SK-N-SH (cell line): Measurements from ENCODE around the gene FYCO1. TPM values are rescaled to one million over a fixed set of nuclear protein-coding genes. Genes with fewer than 3 reads are reported as not detected.
A peak's percentile ranks its signal among the peaks of the same experiment; 100 is the strongest.

ENCODE experiments used
- CTCF ChIA-PET: fragments of 300-600, 350-600 bp; formaldehyde crosslinking; extraction: SDS; loops from one replicate; lab custom pipeline; 2021; lab: Yijun Ruan, JAX
- POLR2A ChIA-PET: fragments of 350-600 bp; sonication (Branson Sonifier 250); formaldehyde crosslinking; extraction: SDS; loops from one replicate; lab custom pipeline; 2020; ENCODE audit warnings: antibody characterized with exemption, inconsistent platforms; lab: Yijun Ruan, JAX
- DNase-seq: peaks from one replicate; pipeline ENCODE4 v3.0.0; 2012
- H2AFZ ChIP-seq: fragments of 200-600 bp; sonication (generic); 2 replicates; pipeline ENCODE4 v1.8.1; 2016; ENCODE audit warnings: antibody characterized with exemption, mild to moderate bottlenecking, low read depth
- H3F3A ChIP-seq: fragments of 200-600 bp; sonication (generic); replicated peaks from 2 replicates; pipeline ENCODE3; 2016; ENCODE audit warnings: antibody characterized with exemption, mild to moderate bottlenecking; ENCODE audit not compliant: insufficient read depth
- H3K27ac ChIP-seq, 2 experiments: fragments of 200-500 bp in 1 of 2; fragments of 200-600 bp in 1 of 2; sonication (Bioruptor generic) in 1 of 2; sonication (generic), shearing (Covaris generic) in 1 of 2; 2 replicates each; pipeline versions ENCODE4 v1.5.1 to v1.6.1; 2014 to 2016; ENCODE audit warnings: low read depth in 2 of 2, inconsistent platforms in 1 of 2, low read length in 1 of 2, mild to moderate bottlenecking in 1 of 2, mixed read lengths in 1 of 2
- H3K27me3 ChIP-seq: fragments of 200-600 bp; sonication (generic), shearing (Covaris generic); 2 replicates; pipeline ENCODE4 v1.6.1; 2016; ENCODE audit warnings: mixed run types; ENCODE audit not compliant: insufficient read depth
- H3K36me3 ChIP-seq, 2 experiments: fragments of 200-500 bp in 1 of 2; fragments of 200-600 bp in 1 of 2; sonication (Bioruptor generic) in 1 of 2; sonication (generic) in 1 of 2; replicated peaks in 1 of 2; 2 replicates each; pipeline versions ENCODE3 to v1.5.1; 2014 to 2016; ENCODE audit warnings: low read length in 1 of 2, mild to moderate bottlenecking in 1 of 2; ENCODE audit not compliant: insufficient read depth in 2 of 2, control insufficient read depth in 1 of 2
- H3K4me1 ChIP-seq, 2 experiments: fragments of 200-500 bp in 1 of 2; fragments of 200-600 bp in 1 of 2; sonication (Bioruptor generic) in 1 of 2; sonication (generic), shearing (Covaris generic) in 1 of 2; 2 replicates each; pipeline versions ENCODE4 v1.5.1 to v1.6.1; 2014 to 2016; ENCODE audit warnings: low read depth in 1 of 2, low read length in 1 of 2, mixed run types in 1 of 2; ENCODE audit not compliant: insufficient read depth in 2 of 2, control insufficient read depth in 1 of 2
- H3K4me2 ChIP-seq: fragments of 200-600 bp; sonication (generic), shearing (Covaris generic); 2 replicates; pipeline ENCODE4 v1.6.1; 2017; ENCODE audit warnings: mixed run types
- H3K4me3 ChIP-seq, 2 experiments: fragments of 200-500 bp in 1 of 2; fragments of 200-600 bp in 1 of 2; sonication (Bioruptor generic) in 1 of 2; sonication (generic), shearing (Covaris generic) in 1 of 2; 2 replicates each; pipeline versions ENCODE4 v1.5.1 to v1.8.1; 2014 to 2016; ENCODE audit warnings: low read depth in 2 of 2, inconsistent platforms in 1 of 2, low read length in 1 of 2, mild to moderate bottlenecking in 1 of 2, mixed read lengths in 1 of 2, moderate library complexity in 1 of 2
- H3K79me2 ChIP-seq: fragments of 200-600 bp; sonication (generic); 2 replicates; pipeline ENCODE4 v1.8.1; 2017; ENCODE audit warnings: mild to moderate bottlenecking; ENCODE audit not compliant: insufficient read depth
- H3K9ac ChIP-seq: fragments of 200-600 bp; sonication (generic); 2 replicates; pipeline ENCODE4 v1.6.1; 2017; ENCODE audit warnings: mixed run types
- H3K9me2 ChIP-seq: fragments of 200-600 bp; sonication (generic); 2 replicates; pipeline ENCODE4 v1.6.1; 2017; ENCODE audit warnings: mixed run types
- H3K9me3 ChIP-seq: fragments of 200-600 bp; sonication (generic); 2 replicates; pipeline ENCODE4 v1.6.1; 2017; ENCODE audit warnings: mixed run types, mild to moderate bottlenecking, moderate library complexity
- H4K20me1 ChIP-seq: fragments of 200-600 bp; sonication (generic); 2 replicates; pipeline ENCODE4 v1.6.1; 2017; ENCODE audit warnings: mild to moderate bottlenecking, mixed run types; ENCODE audit not compliant: insufficient read depth
- CTCF ChIP-seq: fragments of 200-600 bp; sonication (generic); IDR thresholded peaks from 2 replicates; pipeline ENCODE4 v1.6.1; 2017; ENCODE audit warnings: antibody characterized with exemption, mild to moderate bottlenecking, moderate library complexity
- ELF1 ChIP-seq: IDR thresholded peaks from 2 replicates; pipeline ENCODE4 v1.4.0; 2012
- EP300 ChIP-seq, 2 experiments: IDR thresholded peaks; 2 replicates each; pipeline versions ENCODE4 v1.4.0 to v1.6.1; 2012; ENCODE audit warnings: borderline replicate concordance in 1 of 2, low read depth in 1 of 2, low read length in 1 of 2
- FOXJ3 ChIP-seq: sonication (generic); formaldehyde crosslinking; IDR thresholded peaks from 2 replicates; pipeline ENCODE4 v1.5.1; 2020; ENCODE audit warnings: mild to moderate bottlenecking, missing genetic modification reagents
- GABPA ChIP-seq: IDR thresholded peaks from 2 replicates; pipeline ENCODE4 v1.4.0; 2012; ENCODE audit warnings: low read depth, mild to moderate bottlenecking
- IRF3 ChIP-seq: fragments of 150-350 bp; IDR thresholded peaks from 2 replicates; pipeline ENCODE4 v1.6.1; 2016; ENCODE audit warnings: mild to moderate bottlenecking, low read depth, low read length
- MAX ChIP-seq: IDR thresholded peaks from 2 replicates; pipeline ENCODE4 v1.4.0; 2012; ENCODE audit warnings: low read depth
- MEF2A ChIP-seq: IDR thresholded peaks from 2 replicates; pipeline ENCODE4 v1.4.0; 2012; ENCODE audit warnings: low read depth, borderline replicate concordance
- NFIC ChIP-seq: IDR thresholded peaks from 2 replicates; pipeline ENCODE4 v1.4.0; 2012; ENCODE audit warnings: borderline replicate concordance
- NRF1 ChIP-seq: IDR thresholded peaks from 2 replicates; pipeline ENCODE4 v1.6.1; 2012; ENCODE audit warnings: low read depth, mild to moderate bottlenecking, low read length
- POLR2AphosphoS5 ChIP-seq: IDR thresholded peaks from 2 replicates; pipeline ENCODE4 v1.6.1; 2012; ENCODE audit warnings: low read depth, low read length
- RAD21 ChIP-seq: IDR thresholded peaks from 2 replicates; pipeline ENCODE4 v1.6.1; 2012; ENCODE audit warnings: mild to moderate bottlenecking, low read length
- RCOR1 ChIP-seq: fragments of 150-350 bp; IDR thresholded peaks from 2 replicates; pipeline ENCODE4 v1.6.1; 2017; ENCODE audit warnings: antibody characterized with exemption, low read length
- RXRA ChIP-seq: IDR thresholded peaks from 2 replicates; pipeline ENCODE4 v1.4.0; 2012; ENCODE audit warnings: low read depth, mild to moderate bottlenecking, borderline replicate concordance
- SMC3 ChIP-seq: IDR thresholded peaks from 2 replicates; pipeline ENCODE4 v1.6.1; 2012; ENCODE audit warnings: low read depth, low read length, improper control_type of control experiment
- TCF12 ChIP-seq: IDR thresholded peaks from 2 replicates; pipeline ENCODE4 v1.4.0; 2012
- TEAD4 ChIP-seq: IDR thresholded peaks from 2 replicates; pipeline ENCODE4 v1.4.0; 2012; ENCODE audit warnings: mild to moderate bottlenecking, borderline replicate concordance; ENCODE audit not compliant: insufficient read depth
- USF1 ChIP-seq: IDR thresholded peaks from 2 replicates; pipeline ENCODE4 v1.4.0; 2012; ENCODE audit warnings: low read depth, borderline replicate concordance
- USF2 ChIP-seq: fragments of 150-350 bp; IDR thresholded peaks from 2 replicates; pipeline ENCODE4 v1.6.1; 2017; ENCODE audit warnings: antibody characterized with exemption, low read length, low read depth, borderline replicate concordance
- YY1 ChIP-seq: IDR thresholded peaks from 2 replicates; pipeline ENCODE4 v1.4.0; 2012; ENCODE audit warnings: low read depth, mild to moderate bottlenecking
- WGBS: methylation state at CpG from one replicate; pipeline ENCODE4 v1.1.6; 2017; ENCODE audit warnings: low lambda C conversion rate; 5-methylcytosine and 5-hydroxymethylcytosine counted together
- polyA plus RNA-seq, 3 experiments: library from polyadenylated mRNA; depleted of rRNA; stranded (reverse); fragments of >200 nt; gene quantifications; 2 replicates each; pipeline ENCODE4 v1.2.3, GENCODE V29; 2012

The FYCO1 gene
- polyA plus RNA-seq, 1 of the 3 experiments (the other 2 are of a cell fraction), result 5.5 TPM

- TF ChIP-seq RXRA, result no peak
- no peak for TF ChIP-seq TEAD4
- TF ChIP-seq NRF1, result no peak
- no peak for TF ChIP-seq MAX
- TF ChIP-seq FOXJ3 (CRISPR knock-in tag), result no peak
- no peak for TF ChIP-seq SMC3
Measured at GRCh38 chr3:45890405-45890804, 105.2 kb downstream of the FYCO1 start (continued).

- Histone ChIP-seq H3K4me2 (no peak overlapping the region), H3K9ac (no peak overlapping the region), H3K4me3 (no peak overlapping the region), H2AFZ (no peak overlapping the region), H3K79me2 (no peaks in the 10 kb centered on the region), H3K36me3 (no peaks in the 10 kb centered on the region), H3K27ac (no peak overlapping the region), H3K9me2 (no peaks in the 10 kb centered on the region), H4K20me1 (no peaks in the 10 kb centered on the region), H3F3A (no peaks in the 10 kb centered on the region), H3K9me3 (no peaks in the 10 kb centered on the region), H3K27me3 (no peaks in the 10 kb centered on the region), H3K4me1 (peaks cover 0 to 4% of the 10 kb centered on the region in 2 experiments; a peak in 1 of 4 replicates)
- ChIA-PET CTCF (interaction anchor here (0.9 to 1.3 kb wide), 2 partner anchors 40 to 127 kb away, joined by 3 read pairs; no protein-coding TSS in a partner anchor), POLR2A (no interaction called here)
- no peak for DNase-seq
- TF ChIP-seq MEF2A (no peak), RAD21 (no peak), USF1 (no peak), NFIC (no peak), TEAD4 (no peak), POLR2AphosphoS5 (no peak), USF2 (no peak), GABPA (no peak), TCF12 (no peak)
- 72% methylated on average over 4 of the region's 4 CpGs for WGBS
Measured at GRCh38 chr3:45889337-45889736, 106.3 kb downstream of the FYCO1 start.

GRCh38 chr3:45887759-45888511, 107.7 kb downstream of the FYCO1 start:
- POLR2A ChIA-PET, result no interaction called here
- TF ChIP-seq RAD21 (no peak), MEF2A (no peak), CTCF (no peak), EP300 (IDR thresholded peaks at IDR 0.05; ENCODE audit: borderline replicate concordance in 1 of 2, low read depth in 1 of 2, low read length in 1 of 2) (no peak), FOXJ3 (CRISPR knock-in tag) (no peak), GABPA (no peak), IRF3 (no peak), YY1 (no peak), RCOR1 (no peak), ELF1 (no peak), USF2 (no peak)

More at GRCh38 chr3:45887759-45888511, 107.7 kb downstream of the FYCO1 start:
- H3K27ac ChIP-seq, result no peak overlapping the region
- no peaks in the 10 kb centered on the region for H3K9me3 ChIP-seq
- H2AFZ ChIP-seq, result no peak overlapping the region
- no peaks in the 10 kb centered on the region for H3K9me2 ChIP-seq
- 50% methylated on average over 7 of the region's 7 CpGs for WGBS
- H3K4me3 ChIP-seq, result no peak overlapping the region
- CTCF ChIA-PET, result interaction anchor here (1.0 to 1.3 kb wide), 3 partner anchors 10 to 127 kb away, joined by 3 read pairs; no protein-coding TSS in a partner anchor
- H3K27me3 ChIP-seq, result no peaks in the 10 kb centered on the region
- H3K79me2 ChIP-seq, result no peaks in the 10 kb centered on the region
- H3F3A ChIP-seq, result no peaks in the 10 kb centered on the region
- H3K9ac ChIP-seq, result no peak overlapping the region
- no peaks in the 10 kb centered on the region for H4K20me1 ChIP-seq
- no peaks in the 10 kb centered on the region for H3K36me3 ChIP-seq
- H3K4me1 ChIP-seq, result peaks cover 0 to 4% of the 10 kb centered on the region in 2 experiments; a peak in 1 of 4 replicates
- peak; percentile 37 for DNase-seq
- no peak overlapping the region for H3K4me2 ChIP-seq
